Endothelial cell of umbilical vein (primary cell): ENCODE results near the gene SAP30. TPM values are rescaled to one million over a fixed set of nuclear protein-coding genes. Genes with fewer than 3 reads are reported as not detected.

ENCODE experiments used
- Bru-seq: library from RNA; stranded (reverse); fragments of 400-500 nt; gene quantifications from one replicate; lab custom pipeline; 2021; lab: Mats Ljungman, UMichigan
- BruChase-seq, 2 experiments: library from RNA; stranded (reverse); fragments of 400-500 nt; gene quantifications; one replicate each; lab custom pipeline; 2021; lab: Mats Ljungman, UMichigan
- BruUV-seq: library from RNA; stranded (reverse); fragments of 400-500 nt; replicated peaks from 2 replicates; lab custom pipeline; 2021; lab: Mats Ljungman, UMichigan
- CTCF ChIA-PET: fragments of 300-600, 350-600 bp; sonication (Branson Sonifier 250); formaldehyde crosslinking; loops from one replicate; lab custom pipeline; 2021; ENCODE audit warnings: antibody characterized with exemption, inconsistent platforms; lab: Charles Lee
- POLR2A ChIA-PET: fragments of 300-600, 350-600 bp; sonication (Branson Sonifier 250); formaldehyde crosslinking; loops from one replicate; lab custom pipeline; 2021; ENCODE audit warnings: antibody characterized with exemption, inconsistent platforms; lab: Charles Lee
- DNase-seq: peaks from one replicate; pipeline ENCODE4 v3.0.0-alpha.2; 2011; ENCODE audit warnings: low read depth, low spot score
- FAIRE-seq: peaks from 2 replicates; lab custom pipeline; 2011; peaks lifted over from hg19 to GRCh38; lab: Jason Lieb, UNC
- H2AFZ ChIP-seq: 2 replicates; pipeline ENCODE4 v1.6.0; 2012; ENCODE audit warnings: low read depth, low read length, control low read depth, inconsistent platforms
- H3K27ac ChIP-seq: 2 replicates; pipeline ENCODE4 v1.5.1; 2011; ENCODE audit warnings: low read depth, mild to moderate bottlenecking, control low read depth, low read length, moderate library complexity; ENCODE audit not compliant: insufficient read depth
- H3K27me3 ChIP-seq, 2 experiments: 2 replicates each; pipeline versions ENCODE4 v1.6.0 to v1.6.1; 2011; ENCODE audit warnings: low read length in 2 of 2, mixed read lengths in 1 of 2; ENCODE audit not compliant: control insufficient read depth in 2 of 2, insufficient read depth in 2 of 2
- H3K36me3 ChIP-seq, 2 experiments: 2 replicates in 1 of 2; 3 replicates in 1 of 2; pipeline ENCODE4 v1.5.1; 2011; ENCODE audit warnings: low read length in 2 of 2, mild to moderate bottlenecking in 1 of 2, moderate library complexity in 1 of 2; ENCODE audit not compliant: control insufficient read depth in 2 of 2, insufficient read depth in 2 of 2; ENCODE audit errors: extremely low read depth in 1 of 2
- H3K4me1 ChIP-seq: 3 replicates; pipeline ENCODE4 v1.5.1; 2011; ENCODE audit warnings: mild to moderate bottlenecking, low read length; ENCODE audit not compliant: control insufficient read depth, insufficient read depth; ENCODE audit errors: extremely low read depth
- H3K4me2 ChIP-seq: 2 replicates; pipeline ENCODE4 v1.6.1; 2011; ENCODE audit warnings: low read length, control low read depth, mixed read lengths; ENCODE audit not compliant: insufficient read depth
- H3K4me3 ChIP-seq, 3 experiments: fragments of 200-600 bp in 1 of 3; sonication (generic), shearing (Covaris generic) in 1 of 3; replicated peaks in 1 of 3; 2 replicates each; pipeline ENCODE4 v1.5.1; 2011 to 2016; ENCODE audit warnings: control low read depth in 3 of 3, low read length in 3 of 3, mild to moderate bottlenecking in 2 of 3, inconsistent platforms in 1 of 3, low read depth in 1 of 3, moderate library complexity in 1 of 3; ENCODE audit not compliant: insufficient read depth in 1 of 3
- H3K79me2 ChIP-seq: 2 replicates; pipeline ENCODE4 v1.6.0; 2012; ENCODE audit warnings: low read length, inconsistent platforms; ENCODE audit not compliant: control insufficient read depth, insufficient read depth
- H3K9ac ChIP-seq: replicated peaks from 2 replicates; pipeline ENCODE3; 2011; ENCODE audit warnings: low read length, control low read depth; ENCODE audit not compliant: insufficient read depth; ENCODE audit errors: extremely low read depth
- H3K9me1 ChIP-seq: replicated peaks from 3 replicates; pipeline ENCODE4 v1.6.0; 2011; ENCODE audit warnings: mild to moderate bottlenecking, low read length; ENCODE audit not compliant: control insufficient read depth, insufficient read depth; ENCODE audit errors: extremely low read depth
- H3K9me3 ChIP-seq: replicated peaks from 2 replicates; pipeline ENCODE4 v1.5.1; 2012; ENCODE audit warnings: low read length, inconsistent platforms; ENCODE audit not compliant: control insufficient read depth, insufficient read depth
- H4K20me1 ChIP-seq: replicated peaks from 2 replicates; pipeline ENCODE3; 2011; ENCODE audit warnings: mild to moderate bottlenecking, low read length; ENCODE audit not compliant: control insufficient read depth, insufficient read depth; ENCODE audit errors: extremely low read depth
- FOS ChIP-seq: IDR thresholded peaks from 2 replicates; pipeline ENCODE4 v1.6.1; 2011; ENCODE audit warnings: mild to moderate bottlenecking, low read length, moderate library complexity, borderline replicate concordance; ENCODE audit not compliant: insufficient read depth
- GATA2 ChIP-seq: IDR thresholded peaks from 2 replicates; pipeline ENCODE4 v1.7.0; 2011; ENCODE audit warnings: low read depth, mild to moderate bottlenecking, moderate library complexity, mixed read lengths, low read length; ENCODE audit not compliant: insufficient read length, insufficient read depth
- JUN ChIP-seq: IDR thresholded peaks from 2 replicates; pipeline ENCODE4 v1.6.1; 2011; ENCODE audit warnings: borderline replicate concordance, low read depth; ENCODE audit not compliant: insufficient read length, insufficient read depth
- MYC ChIP-seq: IDR thresholded peaks from one replicate; pipeline ENCODE4 v1.6.1; 2011; ENCODE audit warnings: mild to moderate bottlenecking, low read depth, low read length
- POLR2A ChIP-seq: IDR thresholded peaks from 2 replicates; pipeline ENCODE4 v1.6.1; 2012; ENCODE audit warnings: low read depth, mild to moderate bottlenecking, control low read depth, low read length
- POLR2AphosphoS5 ChIP-seq: IDR thresholded peaks from 2 replicates; pipeline ENCODE4 v1.6.1; 2012; ENCODE audit warnings: low read depth, mild to moderate bottlenecking, control low read depth, low read length, moderate library complexity; ENCODE audit not compliant: insufficient read depth
- dilution Hi-C: fragments of 300-500 bp; cut with MboI; formaldehyde crosslinking; loops from one replicate; pipeline ENCODE4 v1.15.0; 2019; ENCODE audit warnings: low sequenced_read_pairs; ENCODE audit not compliant: extremely low pct_ligation_motif_present
- intact Hi-C: fragments of 100-400 bp; cut with micrococcal nuclease; formaldehyde crosslinking; loops from one replicate; pipeline ENCODE4 v1.10.0; 2022
- long read RNA-seq: library from polyadenylated mRNA; stranded (forward); transcript quantifications from one replicate; pipeline ENCODE4 v2.0.0, GENCODE V29; 2021
- polyA minus RNA-seq, 3 experiments: library from RNA; depleted of rRNA, polyadenylated mRNA; stranded (reverse); fragments of >200 nt; gene quantifications; 1 replicate in 1 of 3; 2 replicates in 2 of 3; pipeline ENCODE4 v1.2.3, GENCODE V29; 2011
- polyA plus RNA-seq, 4 experiments: library from polyadenylated mRNA; depleted of rRNA in 3 of 4; stranded (reverse) in 3 of 4; unstranded in 1 of 4; fragments of >200 nt; gene quantifications; 2 replicates each; pipeline versions ENCODE4 v1.2.1 to v1.2.3, GENCODE V29; 2011 to 2012; ENCODE audit warnings: missing spikeins in 1 of 4
- total RNA-seq: library from RNA; stranded (reverse); gene quantifications from 2 replicates; pipeline ENCODE4 v1.2.3, GENCODE V29; 2021
- TF ChIP-seq, protein P1 (sequence below), 2 donors: IDR thresholded peaks; 1 replicate in 1 of 2; 2 replicates in 1 of 2; pipeline ENCODE4 v1.5.1; 2011; ENCODE audit warnings: low read length in 2 of 2, mild to moderate bottlenecking in 2 of 2, moderate library complexity in 2 of 2, control low read depth in 1 of 2, inconsistent platforms in 1 of 2, low read depth in 1 of 2; ENCODE audit not compliant: insufficient read depth in 1 of 2; ENCODE audit errors: extremely low read depth in 1 of 2

Gene SAP30, protein sequence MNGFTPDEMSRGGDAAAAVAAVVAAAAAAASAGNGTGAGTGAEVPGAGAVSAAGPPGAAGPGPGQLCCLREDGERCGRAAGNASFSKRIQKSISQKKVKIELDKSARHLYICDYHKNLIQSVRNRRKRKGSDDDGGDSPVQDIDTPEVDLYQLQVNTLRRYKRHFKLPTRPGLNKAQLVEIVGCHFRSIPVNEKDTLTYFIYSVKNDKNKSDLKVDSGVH
- total RNA-seq (23.8 and 27.1 TPM in 2 replicates), polyA plus RNA-seq (7.5 and 9.9 TPM in 2 replicates), polyA minus RNA-seq (3.0 and 3.1 TPM in 2 replicates), Bru-seq, nascent RNA (percentile 68 among the genes with signal in this experiment), BruChase-seq, experiment 1, labeled RNA remaining after a 6-hour chase (percentile 68 among the genes with signal in this experiment), BruChase-seq, experiment 2, labeled RNA remaining after a 2-hour chase (percentile 78 among the genes with signal in this experiment)
- polyA plus RNA-seq (2011; cell fraction: cytosol; rRNA removed), result 14.9 and 16.5 TPM in 2 replicates
- polyA plus RNA-seq (2011; cell fraction: nucleus; rRNA removed), result 6.7 and 10.4 TPM in 2 replicates
- 13.9 and 23.0 TPM in 2 replicates for polyA plus RNA-seq (2012)
- 14.6 TPM for polyA minus RNA-seq (2011; cell fraction: cytosol; rRNA and poly(A)+ RNA removed)
- polyA minus RNA-seq (2011; cell fraction: nucleus; rRNA and poly(A)+ RNA removed), result 4.4 and 9.4 TPM in 2 replicates
- long read RNA-seq, transcript SAP30-201 (4 exons, 1,108 nt), result major isoform, 94 of 103 reads
- long read RNA-seq, partial matches to known transcripts, result 2 of 103 reads
- long read RNA-seq, other reads (novel, unspliced or antisense), result 7 of 103 reads

GRCh38 chr4:173370477-173371291 is at the start of gene SAP30:
SAP30 (plus strand) TSS chr4:173370954; CDS start chr4:173371183, 229 bp downstream.
- Histone ChIP-seq H3K9me1 (no peaks in the 10 kb centered on the region), H3K36me3 (peaks cover 0 to 1% of the 10 kb centered on the region in 2 experiments), H3K4me2 (peak within 1 kb of the TSS; percentile 99), H3K4me3 (peak within 1 kb of the TSS; percentile 87 to 99 (median 91)), H3K9me3 (no peaks in the 10 kb centered on the region), H3K27ac (peak within 1 kb of the TSS; percentile 93), H3K79me2 (peaks cover 27% of the 10 kb centered on the region), H3K9ac (peak within 1 kb of the TSS; percentile 98), H2AFZ (peak within 1 kb of the TSS; percentile 90), H3K4me1 (peaks cover 24% of the 10 kb centered on the region), H3K27me3 (no peaks in the 10 kb centered on the region), H4K20me1 (no peaks in the 10 kb centered on the region)
- POLR2A ChIA-PET, result interaction anchor here (0.6 to 6.1 kb wide), 8 partner anchors 37 to 747 kb away, joined by 3 to 127 read pairs (median 4); partner anchors contain the start of gene HMGB2
- intact Hi-C loops (loop anchor here (1.0 to 5.0 kb wide), 7 partner anchors 36 to 358 kb away; partner anchors contain the start of genes GALNT7 and HMGB2), dilution Hi-C loops (no loop called here)
- no TSS peak for BruUV-seq
- CTCF ChIA-PET, result interaction anchor here (0.6 to 4.3 kb wide), 13 partner anchors 8 to 357 kb away, joined by 3 to 37 read pairs (median 5); partner anchors contain the start of gene HMGB2
- TF ChIP-seq POLR2A (peak; percentile 95), GATA2 (no peak), POLR2AphosphoS5 (peak; percentile 92), MYC (no peak), FOS (no peak), JUN (no peak)
- TF ChIP-seq, protein P1, sequence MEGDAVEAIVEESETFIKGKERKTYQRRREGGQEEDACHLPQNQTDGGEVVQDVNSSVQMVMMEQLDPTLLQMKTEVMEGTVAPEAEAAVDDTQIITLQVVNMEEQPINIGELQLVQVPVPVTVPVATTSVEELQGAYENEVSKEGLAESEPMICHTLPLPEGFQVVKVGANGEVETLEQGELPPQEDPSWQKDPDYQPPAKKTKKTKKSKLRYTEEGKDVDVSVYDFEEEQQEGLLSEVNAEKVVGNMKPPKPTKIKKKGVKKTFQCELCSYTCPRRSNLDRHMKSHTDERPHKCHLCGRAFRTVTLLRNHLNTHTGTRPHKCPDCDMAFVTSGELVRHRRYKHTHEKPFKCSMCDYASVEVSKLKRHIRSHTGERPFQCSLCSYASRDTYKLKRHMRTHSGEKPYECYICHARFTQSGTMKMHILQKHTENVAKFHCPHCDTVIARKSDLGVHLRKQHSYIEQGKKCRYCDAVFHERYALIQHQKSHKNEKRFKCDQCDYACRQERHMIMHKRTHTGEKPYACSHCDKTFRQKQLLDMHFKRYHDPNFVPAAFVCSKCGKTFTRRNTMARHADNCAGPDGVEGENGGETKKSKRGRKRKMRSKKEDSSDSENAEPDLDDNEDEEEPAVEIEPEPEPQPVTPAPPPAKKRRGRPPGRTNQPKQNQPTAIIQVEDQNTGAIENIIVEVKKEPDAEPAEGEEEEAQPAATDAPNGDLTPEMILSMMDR (IDR thresholded peaks at IDR 0.05; ENCODE audit: extremely low read depth in 1 of 2, insufficient read depth in 1 of 2, low read depth in 1 of 2, low read length in 2 of 2), result no peak
- DNase-seq (peak; percentile 99), FAIRE-seq (peak; percentile 98)
